Hematopoietic multipotent progenitor cell treated with erythropoietin and hydrocortisone succinate and interleukin-3 and kit ligand, for 15 days (in vitro differentiated cells): Measurements from ENCODE around the gene GTF2A1.
A peak's percentile ranks its signal among the peaks of the same experiment; 100 is the strongest.

Experiments
- DNase-seq: peaks from one replicate; pipeline ENCODE4 v3.0.0-alpha.2; 2015; ENCODE audit warnings: low spot score

The GTF2A1 gene

DNA sequence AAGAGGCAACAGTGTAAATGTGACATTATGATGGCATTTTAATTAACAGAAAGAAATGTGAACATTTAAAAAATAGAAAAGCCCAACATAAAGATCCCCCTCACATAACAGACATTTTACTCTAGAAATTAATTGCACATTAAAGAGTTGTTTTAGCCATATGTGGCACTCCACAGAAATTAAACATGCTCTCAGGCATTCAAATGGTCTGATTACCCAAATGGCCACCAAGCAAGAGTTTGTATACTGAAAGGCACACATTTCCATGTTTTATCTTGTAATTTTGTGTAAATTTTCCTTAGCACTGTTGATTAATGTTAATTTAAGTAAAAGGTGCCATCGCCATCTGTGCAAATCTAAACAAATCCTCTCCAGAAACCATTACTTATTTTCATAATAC, 43.5 kb downstream of the GTF2A1 start:
- no peak for DNase-seq

- DNase-seq, result no peak
Measured at GRCh38 chr14:81176241-81176640, 44.5 kb downstream of the GTF2A1 start.

DNA sequence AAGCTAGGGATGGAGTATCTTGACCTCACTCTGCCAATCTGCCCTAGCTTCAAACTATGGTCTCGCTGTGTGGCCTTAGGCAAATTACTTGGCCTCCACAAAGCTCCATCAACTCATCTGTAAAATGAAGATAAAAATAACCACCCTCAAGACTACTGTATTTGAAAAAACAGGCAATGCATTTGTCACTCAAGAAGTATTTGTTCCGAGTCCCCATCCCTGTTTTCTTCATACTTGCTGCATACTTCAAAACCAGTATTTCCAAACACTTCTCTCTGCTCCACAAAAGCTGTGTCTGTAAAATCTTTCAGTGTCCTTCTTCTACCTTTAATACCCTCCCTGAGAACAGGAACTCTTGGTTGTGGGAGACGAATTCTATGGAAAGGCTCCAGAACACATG, 47.9 kb downstream of the GTF2A1 start:
- no peak for DNase-seq

- DNase-seq, result no peak
Measured at GRCh38 chr14:81172353-81172752, 48.4 kb downstream of the GTF2A1 start.

DNA sequence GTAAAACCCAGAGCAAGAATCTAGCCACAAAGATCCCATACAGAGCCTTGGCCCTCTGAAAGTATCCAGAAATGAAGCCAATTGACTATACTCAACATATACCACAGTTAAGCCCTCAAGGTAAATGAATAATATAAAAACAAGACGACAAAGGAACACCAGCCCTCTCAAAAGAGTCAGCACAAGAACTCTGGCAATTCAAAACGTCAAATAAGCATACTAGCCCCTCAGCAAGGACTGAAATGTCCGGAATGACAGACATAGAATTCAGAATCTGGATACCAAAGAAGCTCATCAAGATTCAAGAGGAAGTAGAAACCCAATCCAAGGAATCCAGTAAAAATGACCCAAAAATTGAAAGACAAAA, 49.9 kb downstream of the GTF2A1 start:
- DNase-seq, result no peak

- DNase-seq, result peak; percentile 88
Measured at GRCh38 chr14:81170104-81170828, 50.5 kb downstream of the GTF2A1 start.

- DNase-seq, result no peak
Measured at GRCh38 chr14:81169711-81170103, 51.1 kb downstream of the GTF2A1 start.

GRCh38 chr14:81169267-81169666, 51.5 kb downstream of the GTF2A1 start:
- no peak for DNase-seq

GRCh38 chr14:81166121-81166520, 54.6 kb downstream of the GTF2A1 start:
- no peak for DNase-seq

DNA sequence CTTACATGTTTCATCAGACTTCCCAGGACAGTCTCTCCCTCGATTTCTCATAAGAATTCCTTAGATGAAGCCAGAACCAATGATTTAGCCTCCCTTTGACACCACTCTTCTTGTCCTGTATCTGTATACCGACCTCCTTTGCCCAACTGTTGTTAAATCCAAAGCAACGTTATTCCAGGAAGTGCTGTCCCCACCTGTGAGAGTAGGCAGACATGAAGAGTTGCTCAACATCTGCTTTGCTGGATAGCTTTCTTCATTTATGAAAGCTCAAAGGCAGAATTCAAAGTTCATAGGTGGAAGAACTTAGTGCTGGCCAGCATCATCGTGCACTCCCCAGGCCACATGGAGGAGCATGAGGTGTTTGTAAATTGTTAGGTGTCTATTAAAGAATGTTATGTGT, 55.6 kb downstream of the GTF2A1 start:
- no peak for DNase-seq

GRCh38 chr14:81164167-81164774, 56.5 kb downstream of the GTF2A1 start:
- DNase-seq, result peak; percentile 57

DNA sequence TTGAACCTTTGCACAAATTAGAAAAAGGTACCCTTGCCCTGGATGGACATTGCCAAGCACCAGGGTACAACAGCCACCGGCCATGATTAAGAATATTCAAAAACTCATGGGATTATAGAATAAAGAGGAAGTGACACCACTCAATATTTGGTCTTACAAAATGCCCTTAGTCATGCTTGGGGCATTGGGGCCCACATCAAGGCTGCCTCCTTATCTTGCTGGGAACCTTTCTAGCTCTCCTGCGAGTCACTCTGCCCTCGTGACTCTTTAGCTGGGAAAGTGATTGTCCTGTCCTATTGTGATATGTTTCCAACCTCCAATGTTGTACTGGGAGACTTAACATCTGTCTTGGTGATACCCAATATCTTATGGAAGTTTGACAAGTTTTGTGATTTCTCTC, 57.8 kb downstream of the GTF2A1 start:
- DNase-seq, result peak; percentile 21

GRCh38 chr14:81161749-81162148, 59.0 kb downstream of the GTF2A1 start:
- DNase-seq, result no peak

GRCh38 chr14:81161088-81161487, 59.7 kb downstream of the GTF2A1 start:
- no peak for DNase-seq

GRCh38 chr14:81157431-81157830, 63.3 kb downstream of the GTF2A1 start:
- no peak for DNase-seq

- DNase-seq, result no peak
Measured at GRCh38 chr14:81153187-81153586, 67.6 kb downstream of the GTF2A1 start.

GRCh38 chr14:81148635-81149034, 72.1 kb downstream of the GTF2A1 start:
- no peak for DNase-seq

DNA sequence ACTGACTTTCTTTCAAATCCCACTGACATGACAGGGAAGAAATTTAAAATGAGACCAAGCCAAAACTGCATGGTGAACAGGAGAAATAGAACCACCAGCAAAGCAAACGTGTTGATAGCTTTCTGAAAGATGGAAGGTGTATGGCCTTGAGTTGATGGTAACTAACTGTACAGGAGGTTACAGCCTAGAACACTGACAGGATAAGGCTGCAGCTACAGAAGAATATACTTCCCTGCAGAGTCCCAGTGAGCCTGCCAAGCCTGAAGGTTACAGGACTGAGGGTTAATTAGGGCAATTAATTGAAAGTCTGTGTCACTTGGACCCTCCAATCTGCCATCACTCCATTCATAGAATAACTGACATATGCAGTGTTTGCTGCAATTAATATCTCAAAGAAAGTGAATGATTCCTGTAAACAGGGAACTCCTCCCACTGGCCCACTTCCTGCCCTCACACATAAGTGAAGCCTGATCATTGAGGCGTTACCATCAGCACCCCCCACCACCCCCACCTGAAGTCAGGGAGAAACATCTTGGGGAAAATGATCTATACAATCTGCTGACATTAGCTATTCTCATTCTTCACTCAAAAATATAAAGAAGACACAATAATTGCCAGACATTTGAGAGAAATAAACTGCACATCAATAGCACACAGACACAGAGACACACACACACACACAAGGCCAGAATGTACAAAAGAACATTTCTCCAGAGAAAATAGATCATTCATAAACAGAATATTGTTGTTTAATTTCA, 73.4 kb downstream of the GTF2A1 start:
- DNase-seq, result no peak

DNA sequence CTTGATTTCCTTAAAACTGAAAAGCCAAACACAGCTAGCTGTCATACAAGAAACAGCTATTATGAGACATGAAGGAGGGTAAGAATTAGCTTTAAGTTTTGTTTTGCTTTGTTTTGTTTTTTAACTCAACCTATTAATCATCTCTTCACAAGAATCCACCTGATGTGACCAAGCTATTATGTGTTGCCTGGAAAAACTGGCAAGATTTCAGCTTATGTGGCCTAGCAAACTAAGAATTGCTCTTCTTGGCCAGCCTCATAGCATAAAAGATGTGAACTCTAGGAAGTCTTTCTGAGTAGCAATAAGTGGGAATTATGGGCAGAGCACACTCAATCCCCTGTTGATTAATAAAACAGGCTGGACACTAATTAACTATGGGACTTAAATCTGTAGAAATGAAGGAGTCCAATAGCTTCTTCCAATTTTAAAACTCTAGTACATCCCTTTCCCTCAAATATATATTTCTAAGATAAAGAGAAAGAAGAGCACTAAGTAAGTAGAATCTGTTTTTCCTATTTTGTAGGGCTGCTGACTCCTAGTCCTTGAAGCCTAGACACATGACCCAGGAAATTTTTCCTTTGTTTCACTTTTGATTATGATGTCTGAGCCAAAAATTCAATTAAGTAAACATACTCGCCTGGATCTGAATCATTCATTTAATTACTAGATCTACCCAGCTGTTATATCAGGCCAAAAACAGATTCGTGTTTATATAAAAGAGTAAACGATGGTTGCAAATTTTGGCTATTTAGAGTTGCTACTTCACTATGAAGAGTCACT, 75.7 kb downstream of the GTF2A1 start:
- no peak for DNase-seq

DNA sequence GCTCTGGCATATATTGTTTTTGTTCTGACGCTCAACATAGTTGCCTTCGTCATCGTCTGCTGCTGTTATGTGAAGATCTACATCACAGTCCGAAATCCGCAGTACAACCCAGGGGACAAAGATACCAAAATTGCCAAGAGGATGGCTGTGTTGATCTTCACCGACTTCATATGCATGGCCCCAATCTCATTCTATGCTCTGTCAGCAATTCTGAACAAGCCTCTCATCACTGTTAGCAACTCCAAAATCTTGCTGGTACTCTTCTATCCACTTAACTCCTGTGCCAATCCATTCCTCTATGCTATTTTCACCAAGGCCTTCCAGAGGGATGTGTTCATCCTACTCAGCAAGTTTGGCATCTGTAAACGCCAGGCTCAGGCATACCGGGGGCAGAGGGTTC, 77.0 kb downstream of the GTF2A1 start:
- DNase-seq, result no peak

- DNase-seq, result no peak
Measured at GRCh38 chr14:81141426-81141825, 79.3 kb downstream of the GTF2A1 start.

- DNase-seq, result no peak
Measured at GRCh38 chr14:81138429-81138828, 82.3 kb downstream of the GTF2A1 start.

DNA sequence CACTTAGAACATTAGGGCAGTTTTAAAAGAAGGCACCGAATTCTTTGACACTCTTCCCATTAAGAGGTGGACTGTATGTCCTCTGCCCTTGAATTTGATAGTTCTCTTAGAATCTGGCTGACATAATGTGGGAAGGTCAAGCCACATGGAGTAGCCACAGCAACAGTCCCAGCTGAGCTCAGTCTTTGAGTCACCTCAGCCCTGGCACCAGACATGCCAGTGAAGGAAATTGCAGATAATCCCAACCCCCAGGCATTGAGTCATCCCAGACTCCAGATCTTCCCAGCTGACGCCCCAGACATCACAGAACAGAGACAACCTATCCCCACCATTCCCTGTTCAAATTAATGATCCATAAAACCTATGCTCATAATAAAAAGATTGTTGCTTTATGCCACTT, 83.4 kb downstream of the GTF2A1 start:
- DNase-seq, result no peak
